ENCODE data around the gene COL4A2. TPM values are rescaled to one million over a fixed set of nuclear protein-coding genes. Genes with fewer than 3 reads are reported as not detected.
A peak's percentile ranks its signal among the peaks of the same experiment; 100 is the strongest.

The COL4A2 gene
- total and polyA plus RNA-seq, 4 donors: 8.0 to 45.2 (median 40.3) TPM

DNA sequence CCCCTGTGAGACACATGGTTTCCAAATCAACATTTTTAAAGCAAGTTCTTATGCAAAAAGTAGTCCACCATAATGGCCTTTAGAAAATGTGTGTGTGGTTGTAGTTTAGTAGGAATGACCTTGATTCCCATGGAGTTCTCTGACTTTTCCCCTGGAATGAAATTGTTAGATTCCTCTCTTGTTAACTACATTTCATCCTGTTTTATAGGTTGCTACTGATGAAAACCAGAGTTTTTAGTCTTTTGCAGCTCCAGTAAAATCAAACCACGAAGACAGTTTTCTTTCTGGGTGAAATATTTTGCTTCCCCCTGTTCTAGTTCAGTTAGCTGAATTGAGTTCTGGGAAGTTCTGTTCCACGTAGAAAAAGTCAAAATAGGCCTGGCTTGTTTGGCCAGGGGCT, 146.7 kb downstream of the COL4A2 start:
- TF ChIP-seq, protein P1, sequence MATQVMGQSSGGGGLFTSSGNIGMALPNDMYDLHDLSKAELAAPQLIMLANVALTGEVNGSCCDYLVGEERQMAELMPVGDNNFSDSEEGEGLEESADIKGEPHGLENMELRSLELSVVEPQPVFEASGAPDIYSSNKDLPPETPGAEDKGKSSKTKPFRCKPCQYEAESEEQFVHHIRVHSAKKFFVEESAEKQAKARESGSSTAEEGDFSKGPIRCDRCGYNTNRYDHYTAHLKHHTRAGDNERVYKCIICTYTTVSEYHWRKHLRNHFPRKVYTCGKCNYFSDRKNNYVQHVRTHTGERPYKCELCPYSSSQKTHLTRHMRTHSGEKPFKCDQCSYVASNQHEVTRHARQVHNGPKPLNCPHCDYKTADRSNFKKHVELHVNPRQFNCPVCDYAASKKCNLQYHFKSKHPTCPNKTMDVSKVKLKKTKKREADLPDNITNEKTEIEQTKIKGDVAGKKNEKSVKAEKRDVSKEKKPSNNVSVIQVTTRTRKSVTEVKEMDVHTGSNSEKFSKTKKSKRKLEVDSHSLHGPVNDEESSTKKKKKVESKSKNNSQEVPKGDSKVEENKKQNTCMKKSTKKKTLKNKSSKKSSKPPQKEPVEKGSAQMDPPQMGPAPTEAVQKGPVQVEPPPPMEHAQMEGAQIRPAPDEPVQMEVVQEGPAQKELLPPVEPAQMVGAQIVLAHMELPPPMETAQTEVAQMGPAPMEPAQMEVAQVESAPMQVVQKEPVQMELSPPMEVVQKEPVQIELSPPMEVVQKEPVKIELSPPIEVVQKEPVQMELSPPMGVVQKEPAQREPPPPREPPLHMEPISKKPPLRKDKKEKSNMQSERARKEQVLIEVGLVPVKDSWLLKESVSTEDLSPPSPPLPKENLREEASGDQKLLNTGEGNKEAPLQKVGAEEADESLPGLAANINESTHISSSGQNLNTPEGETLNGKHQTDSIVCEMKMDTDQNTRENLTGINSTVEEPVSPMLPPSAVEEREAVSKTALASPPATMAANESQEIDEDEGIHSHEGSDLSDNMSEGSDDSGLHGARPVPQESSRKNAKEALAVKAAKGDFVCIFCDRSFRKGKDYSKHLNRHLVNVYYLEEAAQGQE (IDR thresholded peaks at IDR 0.05): no peak
- TF ChIP-seq GABPA (IDR thresholded peaks at IDR 0.05 in 1 of 2, conservative IDR thresholded peaks at IDR 0.05 in 1 of 2): no peak
- no peak for TF ChIP-seq HNF4A (conservative IDR thresholded peaks at IDR 0.05)
- TF ChIP-seq SP1 (IDR thresholded peaks at IDR 0.05): no peak
- TF ChIP-seq TAF1 (conservative IDR thresholded peaks at IDR 0.05): no peak
- TF ChIP-seq RXRA (IDR thresholded peaks at IDR 0.05): no peak
- TF ChIP-seq, protein P2, sequence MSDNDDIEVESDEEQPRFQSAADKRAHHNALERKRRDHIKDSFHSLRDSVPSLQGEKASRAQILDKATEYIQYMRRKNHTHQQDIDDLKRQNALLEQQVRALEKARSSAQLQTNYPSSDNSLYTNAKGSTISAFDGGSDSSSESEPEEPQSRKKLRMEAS (IDR thresholded peaks at IDR 0.05): no peak
- TF ChIP-seq, protein P3, sequence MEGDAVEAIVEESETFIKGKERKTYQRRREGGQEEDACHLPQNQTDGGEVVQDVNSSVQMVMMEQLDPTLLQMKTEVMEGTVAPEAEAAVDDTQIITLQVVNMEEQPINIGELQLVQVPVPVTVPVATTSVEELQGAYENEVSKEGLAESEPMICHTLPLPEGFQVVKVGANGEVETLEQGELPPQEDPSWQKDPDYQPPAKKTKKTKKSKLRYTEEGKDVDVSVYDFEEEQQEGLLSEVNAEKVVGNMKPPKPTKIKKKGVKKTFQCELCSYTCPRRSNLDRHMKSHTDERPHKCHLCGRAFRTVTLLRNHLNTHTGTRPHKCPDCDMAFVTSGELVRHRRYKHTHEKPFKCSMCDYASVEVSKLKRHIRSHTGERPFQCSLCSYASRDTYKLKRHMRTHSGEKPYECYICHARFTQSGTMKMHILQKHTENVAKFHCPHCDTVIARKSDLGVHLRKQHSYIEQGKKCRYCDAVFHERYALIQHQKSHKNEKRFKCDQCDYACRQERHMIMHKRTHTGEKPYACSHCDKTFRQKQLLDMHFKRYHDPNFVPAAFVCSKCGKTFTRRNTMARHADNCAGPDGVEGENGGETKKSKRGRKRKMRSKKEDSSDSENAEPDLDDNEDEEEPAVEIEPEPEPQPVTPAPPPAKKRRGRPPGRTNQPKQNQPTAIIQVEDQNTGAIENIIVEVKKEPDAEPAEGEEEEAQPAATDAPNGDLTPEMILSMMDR (IDR thresholded peaks at IDR 0.05; ENCODE audit: low read depth, low read length, missing input control): no peak
- TF ChIP-seq NR2F2 (IDR thresholded peaks at IDR 0.05): no peak
- TF ChIP-seq HNF4G (IDR thresholded peaks at IDR 0.05): no peak
- TF ChIP-seq, protein P4, sequence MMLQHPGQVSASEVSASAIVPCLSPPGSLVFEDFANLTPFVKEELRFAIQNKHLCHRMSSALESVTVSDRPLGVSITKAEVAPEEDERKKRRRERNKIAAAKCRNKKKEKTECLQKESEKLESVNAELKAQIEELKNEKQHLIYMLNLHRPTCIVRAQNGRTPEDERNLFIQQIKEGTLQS (IDR thresholded peaks at IDR 0.05): no peak
- TF ChIP-seq, protein P5, sequence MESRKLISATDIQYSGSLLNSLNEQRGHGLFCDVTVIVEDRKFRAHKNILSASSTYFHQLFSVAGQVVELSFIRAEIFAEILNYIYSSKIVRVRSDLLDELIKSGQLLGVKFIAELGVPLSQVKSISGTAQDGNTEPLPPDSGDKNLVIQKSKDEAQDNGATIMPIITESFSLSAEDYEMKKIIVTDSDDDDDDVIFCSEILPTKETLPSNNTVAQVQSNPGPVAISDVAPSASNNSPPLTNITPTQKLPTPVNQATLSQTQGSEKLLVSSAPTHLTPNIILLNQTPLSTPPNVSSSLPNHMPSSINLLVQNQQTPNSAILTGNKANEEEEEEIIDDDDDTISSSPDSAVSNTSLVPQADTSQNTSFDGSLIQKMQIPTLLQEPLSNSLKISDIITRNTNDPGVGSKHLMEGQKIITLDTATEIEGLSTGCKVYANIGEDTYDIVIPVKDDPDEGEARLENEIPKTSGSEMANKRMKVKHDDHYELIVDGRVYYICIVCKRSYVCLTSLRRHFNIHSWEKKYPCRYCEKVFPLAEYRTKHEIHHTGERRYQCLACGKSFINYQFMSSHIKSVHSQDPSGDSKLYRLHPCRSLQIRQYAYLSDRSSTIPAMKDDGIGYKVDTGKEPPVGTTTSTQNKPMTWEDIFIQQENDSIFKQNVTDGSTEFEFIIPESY (IDR thresholded peaks at IDR 0.05): no peak
- Histone ChIP-seq H3K9ac (ENCODE audit: low read depth in 1 of 2, low read length in 2 of 2) (no peak overlapping the region), H3K27ac (ENCODE audit: low read depth in 1 of 2, low read length in 2 of 2) (no peak overlapping the region), H3K9me3 (ENCODE audit: control insufficient read depth in 4 of 4, low read length in 3 of 4) (no peaks in the 10 kb centered on the region), H3K27me3 (ENCODE audit: control insufficient read depth in 4 of 4, insufficient read depth in 4 of 4, low read length in 3 of 4) (no peaks in the 10 kb centered on the region), H3K36me3 (ENCODE audit: control insufficient read depth in 4 of 4, insufficient read depth in 3 of 4, low read depth in 1 of 4, low read length in 3 of 4) (no peaks in the 10 kb centered on the region), H3K4me3 (ENCODE audit: low read depth in 1 of 3, low read length in 3 of 3) (no peak overlapping the region), H3K4me1 (ENCODE audit: control insufficient read depth in 4 of 4, insufficient read depth in 4 of 4, low read length in 3 of 4) (peaks cover 0 to 11% (median 5%) of the 10 kb centered on the region in 4 donors)
- 54% methylated on average over 2 of the region's 2 CpGs for WGBS
- no peak for DNase-seq (ENCODE audit: low spot score)

DNA sequence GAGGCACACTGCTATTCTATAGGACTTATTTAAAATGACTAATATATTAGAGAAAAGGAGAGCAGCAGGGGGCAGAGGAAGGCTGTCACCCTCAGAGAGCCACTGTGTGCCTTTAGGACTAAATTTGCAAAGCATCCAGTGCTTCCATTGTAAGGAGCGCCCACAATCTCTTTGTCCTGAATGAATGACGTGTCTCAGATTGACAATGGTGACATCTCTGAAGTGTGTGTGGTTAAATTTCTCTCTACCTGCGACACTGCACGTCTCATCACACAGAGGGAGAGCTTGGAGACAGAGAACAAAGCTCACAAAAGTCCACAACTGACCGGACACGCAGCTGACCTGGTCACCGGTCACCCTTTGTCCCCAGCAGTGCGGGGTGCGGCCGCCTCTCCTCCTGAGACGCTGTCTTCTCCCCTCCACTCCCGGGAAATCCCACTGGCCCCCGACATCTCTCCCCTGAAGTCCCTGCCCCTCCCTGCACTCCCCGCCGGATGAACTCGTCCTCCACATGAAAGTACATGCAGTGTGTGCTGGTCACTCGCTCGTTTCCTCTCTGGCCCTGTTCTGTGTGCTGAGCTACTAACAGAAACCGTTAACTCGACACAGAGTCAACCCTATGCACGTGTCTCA, 147.3 kb downstream of the COL4A2 start:
- Histone ChIP-seq H3K27ac (ENCODE audit: low read depth in 1 of 2, low read length in 2 of 2) (no peak overlapping the region), H3K4me3 (ENCODE audit: low read depth in 1 of 3, low read length in 3 of 3) (no peak overlapping the region), H3K9ac (ENCODE audit: low read depth in 1 of 2, low read length in 2 of 2) (no peak overlapping the region), H3K4me1 (ENCODE audit: control insufficient read depth in 4 of 4, insufficient read depth in 4 of 4, low read length in 3 of 4) (peaks cover 0 to 11% (median 5%) of the 10 kb centered on the region in 4 donors), H3K27me3 (ENCODE audit: control insufficient read depth in 4 of 4, insufficient read depth in 4 of 4, low read length in 3 of 4) (no peaks in the 10 kb centered on the region), H3K9me3 (ENCODE audit: control insufficient read depth in 4 of 4, low read length in 3 of 4) (no peaks in the 10 kb centered on the region), H3K36me3 (ENCODE audit: control insufficient read depth in 4 of 4, insufficient read depth in 3 of 4, low read depth in 1 of 4, low read length in 3 of 4) (no peaks in the 10 kb centered on the region)
- DNase-seq (ENCODE audit: low spot score): no peak
- TF ChIP-seq FOXA1 (IDR thresholded peaks at IDR 0.05): no peak
- peak; percentile 10 for TF ChIP-seq SP1 (IDR thresholded peaks at IDR 0.05)
- no peak for TF ChIP-seq HNF4G (IDR thresholded peaks at IDR 0.05)
- peak in 1 of 2 donors; percentile 84 for TF ChIP-seq HNF4A (conservative IDR thresholded peaks at IDR 0.05)
- TF ChIP-seq RXRA (IDR thresholded peaks at IDR 0.05): peak; percentile 8 to 65
- 49% methylated on average over 21 of the region's 21 CpGs for WGBS

All from liver (tissue), 9 donors.